ENCODE data around the gene ORMDL1.
"Not testable (repeated sequence)": the region's sequence is repeated elsewhere in the genome, so short reads cannot be mapped to it uniquely, and the experiment has no call there.

ORMDL1 gene

DNA sequence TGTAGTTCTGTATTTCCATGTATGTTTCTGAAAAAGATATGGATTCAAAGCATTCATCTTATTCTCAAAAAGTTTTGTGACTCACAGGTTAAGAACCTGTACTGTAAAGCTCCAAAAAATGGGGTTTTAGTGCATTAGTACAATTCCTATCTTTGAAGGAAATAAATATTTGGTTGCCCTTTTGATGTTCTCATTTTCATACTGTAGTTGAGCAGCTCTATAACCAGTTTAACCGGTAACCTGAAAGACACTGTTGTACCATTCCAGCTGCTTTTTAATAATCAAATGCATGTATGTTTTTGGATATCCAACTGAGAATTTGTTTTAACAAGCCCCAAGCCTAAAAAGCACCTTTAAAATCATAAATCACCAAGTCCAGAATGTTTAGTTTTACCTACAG lies 11.9 kb downstream of the ORMDL1 start:
- DNase-seq (ENCODE audit: low read depth) = no peak
- no peak overlapping the region for H3K4me3 ChIP-seq (ENCODE audit: low read depth, low read length)
- no peak for TF ChIP-seq CTCF (IDR thresholded peaks at IDR 0.05; ENCODE audit: low read depth, low read length, missing control alignments)

DNA sequence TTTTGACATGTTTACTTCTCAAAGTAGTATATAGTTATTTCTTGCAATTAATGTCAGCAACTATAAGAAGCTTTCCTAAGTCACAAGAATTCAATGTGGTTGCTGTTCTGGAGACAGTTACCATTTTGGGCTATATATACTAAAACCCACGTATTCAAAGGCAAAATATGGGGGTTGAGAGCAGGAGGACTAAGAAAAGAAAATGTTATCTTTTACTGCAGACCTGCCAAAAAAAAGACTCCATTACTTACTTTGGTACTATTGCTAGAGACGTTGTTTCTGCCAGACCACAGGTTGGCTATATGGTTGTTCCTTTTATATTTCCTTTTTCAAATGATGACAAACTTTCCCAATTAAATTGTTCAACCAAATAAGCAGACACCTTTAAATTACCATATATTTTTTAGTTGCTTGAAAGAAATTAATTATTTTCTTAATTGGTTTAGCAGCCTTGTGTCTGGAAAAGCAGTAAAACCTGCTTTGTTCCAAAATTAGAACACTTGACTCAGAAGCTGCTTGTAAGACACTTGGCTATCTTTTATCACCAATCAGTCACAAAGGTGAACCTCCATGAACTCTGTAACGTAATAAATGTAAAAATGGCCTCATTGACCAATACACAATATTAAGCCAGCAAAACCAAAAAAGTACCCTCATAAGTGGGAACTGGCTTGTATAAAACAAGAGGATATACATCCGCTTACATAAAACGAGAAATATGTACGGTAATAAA lies 13.4 kb downstream of the ORMDL1 start:
- no peak for DNase-seq (ENCODE audit: low read depth)
- no peak overlapping the region for H3K4me3 ChIP-seq (ENCODE audit: low read depth, low read length)
- TF ChIP-seq CTCF (IDR thresholded peaks at IDR 0.05; ENCODE audit: low read depth, low read length, missing control alignments) = no peak

GRCh38 chr2:189763908-189764661 lies 20.1 kb downstream of the ORMDL1 start:
- peak overlapping the region; percentile 66; the same call in 1 of the 2 replicates for H3K4me3 ChIP-seq (ENCODE audit: low read depth, low read length)

DNA sequence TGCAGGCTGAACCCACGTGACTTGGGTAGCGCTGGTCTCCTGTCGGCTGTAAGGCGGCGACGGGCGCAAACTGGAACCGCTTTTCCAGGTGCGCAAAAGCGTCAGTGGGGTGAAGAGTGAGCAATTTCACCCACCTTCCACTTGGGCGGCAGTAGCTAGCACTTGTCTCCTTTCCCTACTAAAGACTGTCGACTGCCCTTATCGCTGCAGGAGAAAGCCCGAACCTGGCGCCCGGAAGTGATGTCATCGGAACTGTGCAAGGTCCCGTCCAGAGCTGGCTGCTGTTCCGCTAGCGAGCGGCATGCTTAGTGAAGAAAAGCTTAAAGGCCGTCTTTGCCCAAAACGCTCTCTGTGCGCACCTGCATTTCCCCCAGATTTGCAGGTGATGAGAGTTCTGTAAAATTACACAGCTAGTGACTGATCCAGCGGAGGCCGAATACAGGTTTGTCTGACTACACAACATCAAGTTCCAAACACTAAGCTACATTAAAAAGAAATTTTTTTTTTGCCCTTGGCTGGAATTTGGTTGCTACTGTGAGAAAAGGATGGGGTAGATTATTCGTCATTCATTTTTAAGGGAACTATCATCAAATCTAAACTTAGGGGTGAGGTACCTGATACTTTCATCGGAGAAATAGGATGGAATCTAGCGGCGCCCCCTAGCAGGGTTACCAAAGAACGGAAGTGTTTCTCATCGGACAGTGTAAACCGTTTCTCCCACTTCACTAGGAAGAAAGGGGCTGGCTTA lies 21.4 kb downstream of the ORMDL1 start, which contains the start of gene OSGEPL1:
OSGEPL1 (minus strand) TSS at position 242 of the 748 bp plus-strand sequence. CDS start 1,152 bp downstream, outside the sequence.
- peak within 1 kb of the TSS; percentile 66 for H3K4me3 ChIP-seq (ENCODE audit: low read depth, low read length)
- DNase-seq (ENCODE audit: low read depth) = peak; percentile 95
- peak; percentile 58 for TF ChIP-seq CTCF (IDR thresholded peaks at IDR 0.05; ENCODE audit: low read depth, low read length, missing control alignments)

More at GRCh38 chr2:189763908-189764661, 20.1 kb downstream of the ORMDL1 start:
- peak; percentile 5 for TF ChIP-seq CTCF (IDR thresholded peaks at IDR 0.05; ENCODE audit: low read depth, low read length, missing control alignments)
- no peak for DNase-seq (ENCODE audit: low read depth)

- peak overlapping the region; percentile 66 for H3K4me3 ChIP-seq (ENCODE audit: low read depth, low read length)
- DNase-seq (ENCODE audit: low read depth) = no peak
- no peak for TF ChIP-seq CTCF (IDR thresholded peaks at IDR 0.05; ENCODE audit: low read depth, low read length, missing control alignments)
These were observed 21.9 kb downstream of the ORMDL1 start for GRCh38 chr2:189762229-189762550.

DNA sequence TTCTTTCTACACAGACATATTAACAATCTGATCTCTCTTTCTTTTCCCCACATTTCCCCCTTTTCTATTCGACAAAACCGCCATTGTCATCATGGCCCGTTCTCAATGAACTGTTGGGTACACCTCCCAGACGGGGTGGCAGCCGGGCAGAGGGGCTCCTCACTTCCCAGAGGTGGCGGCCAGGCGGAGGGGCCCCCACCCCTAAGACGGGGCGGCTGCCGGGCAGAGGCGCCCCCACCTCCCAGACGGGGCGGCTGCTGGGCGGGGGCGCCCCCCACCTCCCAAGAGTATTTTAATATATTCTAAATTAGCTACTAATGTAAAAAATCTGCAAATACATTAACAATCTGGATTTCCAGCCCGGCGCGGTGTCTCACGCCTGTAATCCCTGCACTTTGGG lies 24.0 kb downstream of the ORMDL1 start:
- not testable (repeated sequence) for H3K4me3 ChIP-seq (ENCODE audit: low read depth, low read length); DNase-seq (ENCODE audit: low read depth)

DNA sequence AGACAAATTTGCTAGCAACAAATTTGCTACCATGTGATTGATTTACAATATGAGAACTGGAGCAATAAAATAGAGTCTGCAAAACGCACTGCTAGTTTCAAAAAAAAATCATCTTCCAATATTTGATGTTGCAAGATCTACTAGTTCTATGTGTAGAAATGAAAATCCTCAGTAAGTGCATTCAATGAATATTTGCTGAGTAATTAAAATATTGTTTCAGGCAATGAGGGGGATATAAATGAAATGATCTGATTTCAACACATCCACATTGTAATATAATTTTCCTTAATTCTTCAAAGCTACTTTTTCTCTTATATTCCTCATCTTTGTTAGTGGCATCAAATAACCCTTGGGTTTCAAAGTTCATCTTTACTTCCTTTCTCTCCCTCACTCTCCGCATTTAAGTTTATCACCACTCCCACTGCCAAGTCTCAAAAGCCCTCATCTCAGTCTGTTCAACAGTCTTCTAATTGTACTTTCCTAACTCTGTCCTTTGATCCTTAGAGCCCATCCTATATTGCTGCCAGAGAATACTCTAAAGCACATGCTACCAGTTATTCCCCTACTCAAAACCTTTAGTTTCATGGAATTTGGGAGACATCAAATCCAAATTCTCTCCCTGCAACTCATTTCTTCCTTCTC lies 27.7 kb downstream of the ORMDL1 start:
- no peak for DNase-seq (ENCODE audit: low read depth)
- no peak overlapping the region for H3K4me3 ChIP-seq (ENCODE audit: low read depth, low read length)
- TF ChIP-seq CTCF (IDR thresholded peaks at IDR 0.05; ENCODE audit: low read depth, low read length, missing control alignments) = no peak

Measured in GM12864 (cell line).